ENCODE results near the gene PTPRN2.

Gene PTPRN2

DNA sequence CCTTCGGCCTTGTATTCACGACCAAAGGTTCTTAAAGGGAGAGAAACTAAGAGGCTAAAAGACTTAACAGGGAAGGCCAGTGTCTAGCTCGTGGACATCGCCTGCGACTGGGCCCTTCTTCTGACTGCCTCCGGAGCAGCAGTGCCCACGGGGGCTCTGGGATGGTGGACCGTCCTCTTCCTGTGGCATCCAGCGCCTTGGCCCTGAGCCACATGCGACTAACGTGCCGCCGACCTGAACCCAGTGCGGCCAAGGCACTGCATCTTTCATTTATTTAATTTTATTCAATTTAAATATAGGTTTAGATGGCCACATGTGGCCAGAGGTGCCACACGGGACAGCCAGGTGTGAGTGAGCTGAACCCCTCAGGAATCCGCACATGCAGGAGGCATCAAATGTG is 451.7 kb downstream of the PTPRN2 start:
- DNase-seq (ENCODE audit: low spot score): no peak

DNA sequence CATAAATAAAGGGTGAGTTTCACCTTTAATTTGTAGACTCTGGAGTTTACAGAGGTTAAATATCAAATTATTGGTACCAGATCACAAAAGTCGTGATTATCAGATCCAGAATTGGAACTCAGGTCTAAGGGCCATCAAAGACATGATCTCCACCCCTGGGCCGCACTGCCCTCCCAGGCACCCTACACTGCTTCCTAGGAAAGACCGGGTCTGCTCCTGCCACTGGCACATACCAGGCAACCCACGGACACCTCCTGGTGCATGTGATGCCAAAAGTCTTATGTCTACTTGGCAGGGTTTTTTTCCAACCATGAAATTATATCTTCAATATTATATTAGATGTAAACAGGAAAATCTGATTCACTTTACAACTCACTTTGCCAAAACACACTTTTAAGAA is 452.8 kb downstream of the PTPRN2 start:
- DNase-seq (ENCODE audit: low spot score): no peak

DNA sequence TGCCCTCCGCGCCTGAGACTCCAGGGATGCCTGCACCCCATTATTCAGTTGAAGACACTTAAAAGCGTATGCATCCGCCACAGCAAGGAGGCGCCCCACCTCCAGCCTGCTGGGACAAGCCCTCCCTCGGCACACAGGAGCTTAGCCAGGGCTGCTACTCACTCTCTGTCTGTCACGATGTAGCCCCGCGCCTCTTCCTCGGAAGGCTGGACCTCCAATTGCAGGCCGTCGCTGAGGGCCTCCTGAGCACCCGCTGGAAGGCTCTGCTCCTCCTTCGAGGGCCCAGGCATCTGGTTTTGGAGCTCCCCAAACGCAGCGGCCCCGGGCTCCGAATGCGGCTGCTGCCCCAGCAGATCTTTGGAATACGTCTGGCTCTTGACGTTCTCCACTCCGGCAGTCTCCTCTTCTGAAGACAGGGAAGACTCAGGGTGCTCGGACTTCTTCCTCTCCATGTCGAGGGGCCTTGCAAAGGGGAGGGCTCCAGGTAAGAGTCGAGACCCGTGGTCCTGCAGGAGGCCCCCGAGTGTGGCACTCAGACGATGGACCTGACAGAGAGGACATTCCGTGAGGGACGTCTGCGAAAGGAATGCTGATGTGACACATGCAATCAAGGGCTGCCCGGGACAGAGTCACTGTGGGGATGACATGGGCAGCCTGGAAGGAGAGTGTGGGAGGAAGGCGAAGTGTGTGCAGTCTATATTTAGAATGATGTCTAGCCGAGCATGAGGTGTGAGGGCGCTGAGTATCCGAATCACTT is 453.9 kb downstream of the PTPRN2 start:
- no peak for DNase-seq (ENCODE audit: low spot score)

- no peak for DNase-seq (ENCODE audit: low spot score)
These were observed 454.6 kb downstream of the PTPRN2 start for GRCh38 chr7:158133057-158133456.

DNA sequence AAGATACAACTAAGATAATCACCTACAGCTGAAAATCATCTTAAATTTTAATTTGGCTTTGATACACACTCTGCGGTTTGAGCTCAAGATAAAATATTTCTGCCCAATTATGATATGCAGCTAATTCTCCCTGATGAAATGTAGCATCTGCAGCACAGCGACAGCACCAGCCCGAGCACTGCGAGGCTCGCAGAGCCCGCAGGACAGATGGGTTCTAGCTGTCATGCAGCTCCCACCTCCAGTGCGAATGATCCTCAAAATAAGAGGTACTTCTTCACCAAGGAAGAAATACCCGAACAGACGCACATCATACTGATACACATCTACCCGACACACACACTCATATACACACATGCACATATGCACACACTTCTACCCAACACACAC is 457.6 kb downstream of the PTPRN2 start:
- no peak for DNase-seq (ENCODE audit: low spot score)

DNA sequence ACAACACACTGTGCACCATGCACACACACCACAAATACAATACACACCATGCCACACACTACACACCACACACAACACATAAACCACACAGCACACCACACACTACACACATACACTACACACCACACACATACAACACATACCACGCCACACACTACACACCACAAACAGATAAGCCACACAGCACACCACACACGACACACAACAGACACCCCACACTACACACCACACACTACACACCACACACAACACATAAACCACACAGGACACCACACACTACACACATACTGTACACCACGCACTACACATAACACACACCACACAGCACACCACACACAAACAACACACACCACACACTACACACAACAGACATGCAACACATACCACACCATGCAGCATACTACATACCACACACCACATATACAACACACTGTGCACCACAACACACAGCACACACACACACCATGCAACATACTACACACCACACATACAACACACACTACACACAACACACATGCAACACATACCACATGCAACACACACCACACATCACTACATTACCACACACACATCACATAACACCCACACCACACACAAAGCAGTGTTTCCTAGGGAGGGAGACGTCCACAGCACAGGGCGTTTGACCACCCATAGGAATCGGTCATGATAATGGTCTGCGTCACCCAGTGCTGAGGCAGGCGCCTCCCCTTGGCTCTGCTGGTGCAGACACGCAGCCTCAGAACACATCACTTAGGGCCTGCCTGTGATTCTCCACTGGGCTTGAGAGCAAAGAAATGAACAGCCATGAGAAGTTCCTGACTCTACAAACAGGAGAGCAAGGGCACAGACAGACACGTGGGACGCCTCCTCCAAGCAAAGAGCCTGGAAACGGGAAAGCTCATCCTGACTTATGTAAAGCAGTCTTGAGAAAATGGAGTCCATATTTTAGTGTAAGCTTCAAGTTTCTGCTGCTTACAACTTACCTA is 458.3 kb downstream of the PTPRN2 start:
- DNase-seq (ENCODE audit: low spot score): no peak

- no peak for DNase-seq (ENCODE audit: low spot score)
These were observed 459.1 kb downstream of the PTPRN2 start for GRCh38 chr7:158128572-158128971.

DNA sequence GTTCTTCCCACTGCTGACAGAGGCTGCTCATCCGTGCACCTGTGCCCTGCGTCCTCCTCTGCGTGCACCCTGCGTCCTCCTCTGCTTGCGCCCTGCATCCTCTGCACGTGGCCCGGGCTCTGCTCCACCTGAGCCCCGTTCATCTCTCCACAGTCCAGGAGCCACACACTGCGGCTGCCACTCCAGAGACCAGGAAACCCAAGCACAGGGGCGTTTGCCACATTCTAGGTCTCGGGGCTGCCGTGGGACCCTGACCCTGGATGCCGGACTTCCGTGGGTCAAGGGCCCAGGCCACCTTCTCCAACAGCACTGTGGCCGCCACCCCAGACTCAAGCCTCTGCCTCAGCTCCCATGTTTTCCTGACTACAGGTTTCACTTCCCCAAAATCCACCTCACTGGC is 460.4 kb downstream of the PTPRN2 start:
- no peak for DNase-seq (ENCODE audit: low spot score)

DNA sequence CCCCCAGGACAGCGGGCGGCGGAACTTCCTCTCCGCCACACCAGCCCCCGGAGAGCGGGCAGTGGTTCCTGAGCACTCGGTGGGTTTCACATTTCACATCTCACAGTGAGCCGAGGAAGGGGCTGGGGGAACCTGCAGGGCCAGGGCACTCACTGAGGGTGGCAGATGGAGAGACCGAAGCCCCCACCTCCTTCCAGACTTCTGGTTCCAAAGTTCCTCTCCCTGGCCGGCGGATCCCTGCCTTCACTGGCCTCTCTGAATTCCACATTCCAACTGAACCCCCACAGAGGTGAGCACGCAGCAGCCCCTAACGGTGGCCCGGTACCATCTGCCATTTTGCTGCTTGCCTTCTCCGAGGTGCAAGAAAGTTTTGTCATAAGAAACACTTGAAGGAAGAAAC is 461.0 kb downstream of the PTPRN2 start:
- DNase-seq (ENCODE audit: low spot score): no peak

DNA sequence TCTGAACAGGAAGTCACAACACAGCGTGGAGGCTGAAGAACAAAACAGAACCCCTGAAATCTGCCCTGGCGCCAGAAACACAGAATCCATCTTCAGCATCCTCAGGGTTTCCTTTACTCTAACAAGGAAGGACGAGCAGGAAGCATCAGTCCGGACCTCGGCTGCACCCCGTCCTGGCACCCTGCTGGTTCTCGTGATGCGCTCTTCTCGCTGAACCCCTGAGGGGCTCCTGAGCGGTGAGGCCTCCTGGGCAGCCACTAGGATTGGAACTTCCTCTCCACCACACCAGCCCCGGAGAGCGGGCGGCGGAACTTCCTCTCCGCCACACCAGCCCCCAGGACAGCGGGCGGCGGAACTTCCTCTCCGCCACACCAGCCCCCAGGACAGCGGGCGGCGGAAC is 461.9 kb downstream of the PTPRN2 start:
- no peak for DNase-seq (ENCODE audit: low spot score)

GRCh38 chr7:158125091-158125490 is 462.5 kb downstream of the PTPRN2 start:
- no peak for DNase-seq (ENCODE audit: low spot score)

DNA sequence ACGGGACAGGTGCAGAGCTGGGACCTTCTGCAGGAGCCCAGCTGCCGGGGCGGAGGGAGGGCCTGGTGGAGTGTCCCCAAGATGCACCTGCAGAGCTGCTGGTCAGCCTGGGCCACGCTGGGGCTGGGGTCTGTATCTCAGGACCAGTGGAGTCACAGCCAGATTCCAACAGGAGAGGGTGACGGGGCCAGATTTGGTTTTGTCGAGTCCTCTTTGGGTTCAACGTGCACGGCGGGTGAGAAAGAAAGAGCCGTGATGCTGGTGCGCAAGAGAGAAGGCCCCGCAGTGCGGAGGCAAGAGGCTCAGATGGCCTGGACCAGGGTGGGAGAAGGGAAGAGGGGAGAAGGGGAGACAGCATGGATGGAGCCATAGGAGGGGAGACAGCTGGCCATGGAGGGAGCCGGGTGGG is 462.9 kb downstream of the PTPRN2 start:
- no peak for DNase-seq (ENCODE audit: low spot score)

DNA sequence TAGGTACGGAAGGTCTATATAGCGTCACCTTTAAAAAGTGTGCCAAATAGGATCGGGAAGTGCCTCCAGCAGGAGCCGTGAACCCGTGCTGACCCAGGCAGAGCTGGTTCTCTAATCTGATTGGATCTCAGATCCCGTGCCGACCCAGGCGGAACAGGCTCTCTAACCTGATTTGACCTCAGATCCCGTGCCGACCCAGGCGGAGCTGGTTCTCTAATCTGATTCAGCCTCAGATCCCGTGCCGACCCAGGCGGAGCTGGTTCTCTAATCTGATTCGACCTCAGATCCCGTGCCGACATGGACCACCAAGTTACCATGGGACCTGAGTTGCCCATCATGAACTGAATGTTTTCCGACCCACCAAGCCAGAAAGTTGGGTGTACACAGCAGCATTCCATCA is 463.9 kb downstream of the PTPRN2 start:
- no peak for DNase-seq (ENCODE audit: low spot score)

DNA sequence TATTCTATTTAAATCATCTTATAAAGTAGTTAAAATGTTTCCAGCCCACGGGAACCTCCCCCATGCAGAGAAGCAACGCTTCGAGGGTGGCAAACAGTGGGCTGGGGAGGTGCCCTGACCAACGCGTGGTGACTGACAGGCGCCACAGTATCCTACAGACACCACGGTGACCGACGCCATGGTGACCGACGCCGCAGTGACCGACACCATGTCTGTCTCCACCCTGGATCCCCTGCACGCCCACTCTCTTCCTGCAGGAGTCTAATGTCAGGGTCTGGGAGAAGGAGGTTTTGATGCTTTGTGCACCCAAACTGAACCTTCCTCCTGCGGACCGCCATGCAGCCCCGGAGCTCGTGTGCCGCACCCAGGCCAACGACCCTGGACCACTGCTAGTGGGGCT is 464.4 kb downstream of the PTPRN2 start:
- no peak for DNase-seq (ENCODE audit: low spot score)

DNA sequence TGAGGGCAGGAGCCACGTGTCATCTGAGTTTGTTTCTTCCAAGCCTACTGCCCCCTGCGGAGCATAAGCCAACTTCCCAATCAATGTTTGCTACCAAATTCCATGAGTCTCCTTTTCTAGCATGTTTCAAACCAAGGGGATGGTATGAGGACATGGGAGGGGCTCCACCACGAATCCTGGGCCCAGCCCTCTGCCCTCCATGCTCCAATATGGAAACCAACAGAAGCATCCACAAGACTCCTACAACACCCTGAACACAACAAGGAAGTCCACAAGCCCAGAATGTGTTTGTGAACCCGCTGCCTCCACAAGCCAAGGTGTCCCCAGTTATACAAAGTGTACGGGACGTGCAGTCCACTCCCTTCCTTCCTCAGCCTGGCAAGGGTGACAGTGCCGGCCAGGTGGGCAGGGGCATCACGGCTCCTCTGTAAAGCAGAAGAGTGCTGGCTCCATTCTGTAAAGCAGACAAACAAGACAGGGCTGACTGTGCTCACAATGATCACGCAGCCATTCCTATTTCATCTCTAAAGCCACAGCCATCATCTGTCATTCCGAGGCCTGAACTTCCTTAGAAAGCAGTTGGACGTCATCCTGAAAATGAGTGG is 466.1 kb downstream of the PTPRN2 start:
- DNase-seq (ENCODE audit: low spot score): no peak

GRCh38 chr7:158120716-158121115 is 466.9 kb downstream of the PTPRN2 start:
- DNase-seq (ENCODE audit: low spot score): no peak

- no peak for DNase-seq (ENCODE audit: low spot score)
These were observed 467.3 kb downstream of the PTPRN2 start for GRCh38 chr7:158120316-158120715.

- no peak for DNase-seq (ENCODE audit: low spot score)
These were observed 470.0 kb downstream of the PTPRN2 start for GRCh38 chr7:158117341-158118222.

GRCh38 chr7:158116235-158116634 is 471.4 kb downstream of the PTPRN2 start:
- no peak for DNase-seq (ENCODE audit: low spot score)

GRCh38 chr7:158114056-158114850 is 473.4 kb downstream of the PTPRN2 start:
- DNase-seq (ENCODE audit: low spot score): no peak

Measured in SW480 (cell line).